H9 (cell line): ENCODE results near the gene TST. TPM values are rescaled to one million over a fixed set of nuclear protein-coding genes. Genes with fewer than 3 reads are reported as not detected.

ENCODE experiments used
- DNase-seq: peaks from one replicate; pipeline ENCODE4 v3.0.0-alpha.2; 2017
- H2AFZ ChIP-seq: one replicate; pipeline ENCODE4 v1.6.1; 2013; ENCODE audit warnings: mild to moderate bottlenecking, low read length, control low read depth, moderate library complexity
- H2AK5ac ChIP-seq: 2 replicates; pipeline ENCODE4 v1.6.1; 2013; ENCODE audit warnings: low read length, control low read depth, mixed read lengths; ENCODE audit not compliant: insufficient read length
- H2BK120ac ChIP-seq: one replicate; pipeline ENCODE4 v1.6.1; 2013; ENCODE audit warnings: low read depth, mild to moderate bottlenecking, low read length, control low read depth, inconsistent platforms; ENCODE audit not compliant: poor library complexity, severe bottlenecking
- H2BK12ac ChIP-seq: 2 replicates; pipeline ENCODE4 v1.6.1; 2013; ENCODE audit warnings: low read length, control low read depth, mixed read lengths, low read depth; ENCODE audit not compliant: insufficient read length
- H2BK15ac ChIP-seq: 2 replicates; pipeline ENCODE4 v1.6.1; 2013; ENCODE audit warnings: low read depth, low read length, control low read depth
- H2BK20ac ChIP-seq: one replicate; pipeline ENCODE4 v1.6.1; 2013; ENCODE audit warnings: low read depth, mild to moderate bottlenecking, low read length, control low read depth, inconsistent platforms; ENCODE audit not compliant: poor library complexity, severe bottlenecking
- H2BK5ac ChIP-seq: 2 replicates; pipeline ENCODE4 v1.6.1; 2013; ENCODE audit warnings: low read length, control low read depth, mixed read lengths; ENCODE audit not compliant: insufficient read length
- H3K14ac ChIP-seq: 2 replicates; pipeline ENCODE4 v1.6.1; 2013; ENCODE audit warnings: low read length, control low read depth; ENCODE audit not compliant: insufficient read depth
- H3K18ac ChIP-seq: 2 replicates; pipeline ENCODE4 v1.6.1; 2013; ENCODE audit warnings: low read depth, mild to moderate bottlenecking, mixed read lengths, low read length, control low read depth; ENCODE audit not compliant: insufficient read length
- H3K23ac ChIP-seq: 2 replicates; pipeline ENCODE4 v1.6.1; 2013; ENCODE audit warnings: low read length, control low read depth, mixed read lengths, low read depth; ENCODE audit not compliant: insufficient read length
- H3K23me2 ChIP-seq: 2 replicates; pipeline ENCODE4 v1.6.1; 2013; ENCODE audit warnings: low read depth, mild to moderate bottlenecking, mixed read lengths, low read length, control low read depth; ENCODE audit not compliant: insufficient read length, poor library complexity, severe bottlenecking
- H3K27ac ChIP-seq: 2 replicates; pipeline ENCODE4 v1.5.1; 2013; ENCODE audit warnings: low read length, control low read depth, mixed read lengths, low read depth; ENCODE audit not compliant: insufficient read length
- H3K27me3 ChIP-seq: 2 replicates; pipeline ENCODE4 v1.6.1; 2013; ENCODE audit warnings: low read length, control low read depth, inconsistent platforms; ENCODE audit not compliant: insufficient read depth
- H3K4ac ChIP-seq: 2 replicates; pipeline ENCODE4 v1.6.1; 2013; ENCODE audit warnings: low read depth, mild to moderate bottlenecking, control low read depth, inconsistent platforms, low read length, moderate library complexity
- H3K4me1 ChIP-seq: 2 replicates; pipeline ENCODE4 v1.6.1; 2013; ENCODE audit warnings: low read length, control low read depth, inconsistent platforms; ENCODE audit not compliant: insufficient read depth
- H3K4me2 ChIP-seq: 2 replicates; pipeline ENCODE4 v1.6.1; 2013; ENCODE audit warnings: low read length, control low read depth, mixed read lengths; ENCODE audit not compliant: insufficient read length, insufficient read depth
- H3K56ac ChIP-seq: 2 replicates; pipeline ENCODE4 v1.6.1; 2013; ENCODE audit warnings: low read depth, mild to moderate bottlenecking, mixed read lengths, low read length, control low read depth; ENCODE audit not compliant: insufficient read length
- H3K79me1 ChIP-seq: 2 replicates; pipeline ENCODE4 v1.6.1; 2013; ENCODE audit warnings: low read depth, mild to moderate bottlenecking, moderate library complexity, low read length, control low read depth, inconsistent platforms; ENCODE audit not compliant: insufficient read depth, poor library complexity, severe bottlenecking
- H3K79me2 ChIP-seq: 2 replicates; pipeline ENCODE4 v1.6.1; 2013; ENCODE audit warnings: low read length, control low read depth, inconsistent platforms; ENCODE audit not compliant: insufficient read depth
- H3K9ac ChIP-seq: 2 replicates; pipeline ENCODE4 v1.6.1; 2013; ENCODE audit warnings: low read length, control low read depth, mixed read lengths; ENCODE audit not compliant: insufficient read length; ENCODE audit errors: extremely low read depth
- H3K9me3 ChIP-seq: one replicate; pipeline ENCODE4 v1.6.1; 2013; ENCODE audit warnings: low read depth, low read length, inconsistent platforms; ENCODE audit not compliant: control insufficient read depth
- H3T11ph ChIP-seq: one replicate; pipeline ENCODE4 v1.6.1; 2013; ENCODE audit warnings: mild to moderate bottlenecking, low read length, control low read depth, inconsistent platforms
- H4K20me1 ChIP-seq: one replicate; pipeline ENCODE4 v1.6.1; 2013; ENCODE audit not compliant: control insufficient read depth, insufficient read length, insufficient read depth
- H4K5ac ChIP-seq: 2 replicates; pipeline ENCODE4 v1.6.1; 2013; ENCODE audit warnings: low read depth, mild to moderate bottlenecking, mixed read lengths, low read length, control low read depth; ENCODE audit not compliant: insufficient read length
- H4K8ac ChIP-seq: replicated peaks from 2 replicates; pipeline ENCODE4 v1.6.1; 2013; ENCODE audit warnings: low read length, control low read depth, mixed read lengths, low read depth; ENCODE audit not compliant: insufficient read length
- H4K91ac ChIP-seq: 2 replicates; pipeline ENCODE4 v1.6.1; 2013; ENCODE audit warnings: low read depth, mild to moderate bottlenecking, moderate library complexity, mixed read lengths, low read length, control low read depth; ENCODE audit not compliant: insufficient read length
- H3K27ac Mint-ChIP-seq, 3 experiments: 2 replicates in 2 of 3; 3 replicates in 1 of 3; pipeline ENCODE4 v1.8.0; 2020 to 2021; ENCODE audit warnings: mixed read lengths in 3 of 3, mild to moderate bottlenecking in 1 of 3, moderate library complexity in 1 of 3
- H3K27me3 Mint-ChIP-seq: 2 replicates; pipeline ENCODE4 v1.8.0; 2021; ENCODE audit warnings: low read depth, mild to moderate bottlenecking, moderate library complexity, mixed read lengths
- H3K36me3 Mint-ChIP-seq, 3 experiments: 2 replicates in 2 of 3; 3 replicates in 1 of 3; pipeline ENCODE4 v1.8.0; 2020 to 2021; ENCODE audit warnings: low read depth in 3 of 3, mixed read lengths in 3 of 3; ENCODE audit not compliant: insufficient read depth in 1 of 3
- H3K4me1 Mint-ChIP-seq, 2 experiments: 2 replicates each; pipeline ENCODE4 v1.8.0; 2020; ENCODE audit warnings: mixed read lengths in 2 of 2
- H3K4me3 Mint-ChIP-seq, 2 experiments: 2 replicates in 1 of 2; 3 replicates in 1 of 2; pipeline ENCODE4 v1.8.0; 2020 to 2021; ENCODE audit warnings: mild to moderate bottlenecking in 2 of 2, mixed read lengths in 2 of 2, moderate library complexity in 1 of 2
- H3K9me3 Mint-ChIP-seq, 2 experiments: 2 replicates in 1 of 2; 3 replicates in 1 of 2; pipeline ENCODE4 v1.8.0; 2020; ENCODE audit warnings: mild to moderate bottlenecking in 2 of 2, mixed read lengths in 2 of 2, moderate library complexity in 1 of 2
- WGBS: extraction: QIAGEN DNeasy Blood & Tissue Kit; methylation state at CpG from one replicate; pipeline ENCODE4 v1.1.7; 2013; ENCODE audit warnings: missing lambda C conversion rate, low lambda C conversion rate, mixed read lengths; ENCODE audit not compliant: insufficient read length; ENCODE audit errors: extremely low coverage; 5-methylcytosine and 5-hydroxymethylcytosine counted together
- total RNA-seq: library from RNA; stranded (reverse); gene quantifications from 2 replicates; pipeline ENCODE4 v1.2.1, GENCODE V29; 2021
- TF ChIP-seq, protein P1 (sequence below): fragments of 200-600 bp; sonication (generic); conservative IDR thresholded peaks from 3 replicates; pipeline ENCODE4 v1.8.0; 2021; ENCODE audit warnings: antibody characterized with exemption, mild to moderate bottlenecking

Gene TST
- total RNA-seq, 1 experiment from 2014 or later, result 31.9 TPM

DNA sequence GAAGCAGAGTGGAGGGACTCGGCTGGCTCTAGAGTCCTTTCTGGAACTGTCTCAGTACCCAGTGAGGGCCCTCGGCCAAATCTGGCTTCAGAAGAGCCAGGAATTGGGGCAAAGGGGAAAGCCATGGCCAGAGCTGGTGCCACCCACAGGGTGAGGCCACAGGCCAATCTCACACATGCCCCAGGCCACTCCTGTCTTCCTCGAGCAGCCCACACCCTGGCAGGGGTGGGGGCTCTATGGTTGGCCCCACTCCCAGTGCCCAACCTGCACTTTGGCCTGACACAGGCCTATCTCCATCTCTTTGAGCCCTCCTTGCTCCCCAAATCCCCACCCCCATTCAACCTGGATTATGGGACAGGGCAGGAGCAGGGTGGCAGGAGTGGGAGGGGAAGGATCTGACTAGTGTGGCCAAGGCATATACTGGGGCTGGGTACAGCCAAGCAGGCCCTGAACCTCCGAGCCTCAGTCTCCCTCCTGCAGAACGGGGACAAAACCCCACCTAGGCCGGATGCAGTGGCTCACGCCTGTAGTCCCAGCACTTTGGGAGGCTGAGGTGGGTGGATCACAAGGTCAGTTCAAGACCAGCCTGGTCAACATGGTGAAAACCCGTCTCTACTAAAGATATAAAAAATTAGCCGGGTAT, 6.9 kb downstream of the TST start:
- Histone ChIP-seq H3T11ph (no peak overlapping the region), H3K79me1 (no peaks in the 10 kb centered on the region), H3K56ac (no peak overlapping the region), H4K20me1 (peaks cover 2% of the 10 kb centered on the region), H3K27me3 (no peaks in the 10 kb centered on the region), H3K79me2 (peaks cover 2% of the 10 kb centered on the region; the same call in 1 of the 2 replicates), H4K8ac (no peak overlapping the region), H2BK120ac (no peak overlapping the region), H3K9ac (no peak overlapping the region), H2BK20ac (no peak overlapping the region), H3K27ac (no peak overlapping the region), H3K18ac (no peak overlapping the region), H3K23ac (no peak overlapping the region), H3K4me1 (peaks cover 6% of the 10 kb centered on the region; the same call in 1 of the 2 replicates), H3K14ac (no peak overlapping the region), H4K5ac (no peak overlapping the region), H2BK15ac (no peak overlapping the region), H2BK12ac (no peak overlapping the region), H3K9me3 (no peaks in the 10 kb centered on the region), H2AK5ac (no peak overlapping the region), H3K4ac (no peak overlapping the region), H2AFZ (no peak overlapping the region), H3K4me2 (no peak overlapping the region), H4K91ac (no peak overlapping the region), H2BK5ac (no peak overlapping the region), H3K23me2 (no peaks in the 10 kb centered on the region)
- no peak for DNase-seq
- Mint-ChIP-seq H3K4me1 (peaks cover 12 to 15% of the 10 kb centered on the region in 2 experiments), H3K9me3 (no peaks in the 10 kb centered on the region), H3K27me3 (peaks cover 26% of the 10 kb centered on the region), H3K4me3 (no peak overlapping the region), H3K27ac (no peak overlapping the region), H3K36me3 (peaks cover 4 to 9% (median 8%) of the 10 kb centered on the region in 3 experiments; a peak in 6 of 7 replicates)
- no CpG with 5 or more reads among the region's 9 CpGs for WGBS
- TF ChIP-seq, protein P1, sequence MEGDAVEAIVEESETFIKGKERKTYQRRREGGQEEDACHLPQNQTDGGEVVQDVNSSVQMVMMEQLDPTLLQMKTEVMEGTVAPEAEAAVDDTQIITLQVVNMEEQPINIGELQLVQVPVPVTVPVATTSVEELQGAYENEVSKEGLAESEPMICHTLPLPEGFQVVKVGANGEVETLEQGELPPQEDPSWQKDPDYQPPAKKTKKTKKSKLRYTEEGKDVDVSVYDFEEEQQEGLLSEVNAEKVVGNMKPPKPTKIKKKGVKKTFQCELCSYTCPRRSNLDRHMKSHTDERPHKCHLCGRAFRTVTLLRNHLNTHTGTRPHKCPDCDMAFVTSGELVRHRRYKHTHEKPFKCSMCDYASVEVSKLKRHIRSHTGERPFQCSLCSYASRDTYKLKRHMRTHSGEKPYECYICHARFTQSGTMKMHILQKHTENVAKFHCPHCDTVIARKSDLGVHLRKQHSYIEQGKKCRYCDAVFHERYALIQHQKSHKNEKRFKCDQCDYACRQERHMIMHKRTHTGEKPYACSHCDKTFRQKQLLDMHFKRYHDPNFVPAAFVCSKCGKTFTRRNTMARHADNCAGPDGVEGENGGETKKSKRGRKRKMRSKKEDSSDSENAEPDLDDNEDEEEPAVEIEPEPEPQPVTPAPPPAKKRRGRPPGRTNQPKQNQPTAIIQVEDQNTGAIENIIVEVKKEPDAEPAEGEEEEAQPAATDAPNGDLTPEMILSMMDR, result no peak
